Endothelial cell of umbilical vein (primary cell): ENCODE results near the gene BLTP3A.

Experiments
- CTCF ChIP-seq, 2 donors: IDR thresholded peaks; 1 replicate in 1 of 2; 2 replicates in 1 of 2; pipeline ENCODE4 v1.5.1; 2011; ENCODE audit warnings: low read length in 2 of 2, mild to moderate bottlenecking in 2 of 2, moderate library complexity in 2 of 2, control low read depth in 1 of 2, inconsistent platforms in 1 of 2, low read depth in 1 of 2; ENCODE audit not compliant: insufficient read depth in 1 of 2; ENCODE audit errors: extremely low read depth in 1 of 2
- EZH2 ChIP-seq: IDR thresholded peaks from 2 replicates; pipeline ENCODE4 v1.6.1; 2012; ENCODE audit warnings: borderline replicate concordance, low read depth, mild to moderate bottlenecking, moderate library complexity, low read length, inconsistent platforms; ENCODE audit not compliant: severe bottlenecking
- FOS ChIP-seq: IDR thresholded peaks from 2 replicates; pipeline ENCODE4 v1.6.1; 2011; ENCODE audit warnings: mild to moderate bottlenecking, low read length, moderate library complexity, borderline replicate concordance; ENCODE audit not compliant: insufficient read depth
- POLR2A ChIP-seq: IDR thresholded peaks from 2 replicates; pipeline ENCODE4 v1.6.1; 2012; ENCODE audit warnings: low read depth, mild to moderate bottlenecking, control low read depth, low read length
- POLR2AphosphoS5 ChIP-seq: IDR thresholded peaks from 2 replicates; pipeline ENCODE4 v1.6.1; 2012; ENCODE audit warnings: low read depth, mild to moderate bottlenecking, control low read depth, low read length, moderate library complexity; ENCODE audit not compliant: insufficient read depth

- TF ChIP-seq EZH2 (no peak), CTCF (IDR thresholded peaks at IDR 0.05; ENCODE audit: extremely low read depth in 1 of 2, insufficient read depth in 1 of 2, low read depth in 1 of 2, low read length in 2 of 2) (no peak), POLR2AphosphoS5 (no peak), POLR2A (no peak), FOS (no peak)
Observed at GRCh38 chr6:34746104-34746846, 45.6 kb upstream of the BLTP3A start.
